Neural crest cell (in vitro differentiated cells): ENCODE results near the gene MICB. TPM values are rescaled to one million over a fixed set of nuclear protein-coding genes. Genes with fewer than 3 reads are reported as not detected.
A peak's percentile ranks its signal among the peaks of the same experiment; 100 is the strongest.

Experiments
- DNase-seq: peaks from one replicate; pipeline ENCODE4 v3.0.0; 2021; ENCODE audit warnings: low read depth, mixed read lengths, low spot score
- H3K27ac Mint-ChIP-seq: one replicate; pipeline ENCODE4 v1.8.0; 2021; ENCODE audit warnings: mild to moderate bottlenecking, mixed read lengths; ENCODE audit not compliant: unreplicated experiment
- H3K27me3 Mint-ChIP-seq: 2 replicates; pipeline ENCODE4 v1.8.0; 2021; ENCODE audit warnings: low read depth, mild to moderate bottlenecking, mixed read lengths
- H3K36me3 Mint-ChIP-seq: 2 replicates; pipeline ENCODE4 v1.8.0; 2021; ENCODE audit warnings: low read depth, mild to moderate bottlenecking, mixed read lengths
- H3K4me1 Mint-ChIP-seq: 2 replicates; pipeline ENCODE4 v1.8.0; 2021; ENCODE audit warnings: mixed read lengths
- H3K4me3 Mint-ChIP-seq: one replicate; pipeline ENCODE4 v1.8.0; 2021; ENCODE audit warnings: mild to moderate bottlenecking, mixed read lengths
- H3K9me3 Mint-ChIP-seq: 2 replicates; pipeline ENCODE4 v1.8.0; 2021; ENCODE audit warnings: mixed read lengths
- total RNA-seq: library from RNA; stranded (reverse); gene quantifications from 2 replicates; pipeline ENCODE4 v1.2.1, GENCODE V29; 2021
- TF ChIP-seq, protein P1 (sequence below): fragments of 200-600 bp; sonication (generic); conservative IDR thresholded peaks from 2 replicates; pipeline ENCODE4 v1.5.0; 2021; ENCODE audit warnings: antibody characterized with exemption, mild to moderate bottlenecking

The MICB gene
- total RNA-seq, 1 donor from 2014 or later = 0.61 TPM

DNA sequence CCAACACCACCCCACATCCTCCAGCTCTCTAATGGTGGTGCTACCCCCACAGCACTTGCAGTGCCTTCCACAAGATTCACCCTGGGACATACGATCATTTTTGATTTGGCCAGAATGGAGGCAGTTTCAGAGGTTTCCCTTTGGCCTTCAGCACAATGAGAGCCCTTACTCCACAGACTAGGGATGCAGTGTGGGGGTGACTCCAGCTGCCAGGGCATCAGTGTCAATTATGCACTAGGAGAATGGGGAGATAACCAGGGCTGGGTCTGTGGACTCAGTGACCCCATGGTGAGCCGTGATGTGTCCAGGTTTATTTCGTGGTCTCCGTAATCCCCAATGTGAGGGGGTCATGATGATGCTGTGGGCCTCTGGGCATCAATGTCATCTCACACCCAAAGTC lies 31.5 kb upstream of the MICB start:
- H3K27ac Mint-ChIP-seq = no peak overlapping the region
- TF ChIP-seq, protein P1, sequence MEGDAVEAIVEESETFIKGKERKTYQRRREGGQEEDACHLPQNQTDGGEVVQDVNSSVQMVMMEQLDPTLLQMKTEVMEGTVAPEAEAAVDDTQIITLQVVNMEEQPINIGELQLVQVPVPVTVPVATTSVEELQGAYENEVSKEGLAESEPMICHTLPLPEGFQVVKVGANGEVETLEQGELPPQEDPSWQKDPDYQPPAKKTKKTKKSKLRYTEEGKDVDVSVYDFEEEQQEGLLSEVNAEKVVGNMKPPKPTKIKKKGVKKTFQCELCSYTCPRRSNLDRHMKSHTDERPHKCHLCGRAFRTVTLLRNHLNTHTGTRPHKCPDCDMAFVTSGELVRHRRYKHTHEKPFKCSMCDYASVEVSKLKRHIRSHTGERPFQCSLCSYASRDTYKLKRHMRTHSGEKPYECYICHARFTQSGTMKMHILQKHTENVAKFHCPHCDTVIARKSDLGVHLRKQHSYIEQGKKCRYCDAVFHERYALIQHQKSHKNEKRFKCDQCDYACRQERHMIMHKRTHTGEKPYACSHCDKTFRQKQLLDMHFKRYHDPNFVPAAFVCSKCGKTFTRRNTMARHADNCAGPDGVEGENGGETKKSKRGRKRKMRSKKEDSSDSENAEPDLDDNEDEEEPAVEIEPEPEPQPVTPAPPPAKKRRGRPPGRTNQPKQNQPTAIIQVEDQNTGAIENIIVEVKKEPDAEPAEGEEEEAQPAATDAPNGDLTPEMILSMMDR = no peak
- H3K4me3 Mint-ChIP-seq = no peak overlapping the region
- H3K27me3 Mint-ChIP-seq = peaks cover 14% of the 10 kb centered on the region
- H3K9me3 Mint-ChIP-seq = no peaks in the 10 kb centered on the region
- DNase-seq = no peak
- H3K36me3 Mint-ChIP-seq = no peaks in the 10 kb centered on the region
- H3K4me1 Mint-ChIP-seq = peaks cover 22% of the 10 kb centered on the region

DNA sequence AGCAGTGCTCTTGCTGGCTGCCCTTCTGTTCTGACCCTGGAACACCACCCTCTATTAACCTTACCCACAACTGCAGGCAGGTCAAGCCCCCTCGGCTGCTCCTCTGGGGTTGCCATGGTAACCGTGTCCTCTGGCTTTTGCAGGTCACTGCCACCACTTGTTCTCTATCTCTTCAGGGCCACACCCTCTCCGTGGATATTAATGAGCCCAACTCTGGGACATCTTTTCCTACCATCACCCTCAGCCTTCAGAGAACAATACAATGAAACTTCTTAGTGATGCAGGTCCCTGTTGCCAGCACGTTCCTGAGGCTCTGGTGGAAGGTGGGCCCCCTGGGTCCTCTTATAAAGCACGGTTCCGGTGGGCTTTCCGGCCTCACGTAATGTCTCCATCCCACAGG lies 30.8 kb upstream of the MICB start:
- Mint-ChIP-seq H3K9me3 (no peaks in the 10 kb centered on the region), H3K36me3 (no peaks in the 10 kb centered on the region), H3K27ac (peak overlapping the region; percentile 5), H3K27me3 (peaks cover 14% of the 10 kb centered on the region), H3K4me1 (peaks cover 22% of the 10 kb centered on the region), H3K4me3 (no peak overlapping the region)
- no peak for DNase-seq
- TF ChIP-seq, protein P1 = no peak

DNA sequence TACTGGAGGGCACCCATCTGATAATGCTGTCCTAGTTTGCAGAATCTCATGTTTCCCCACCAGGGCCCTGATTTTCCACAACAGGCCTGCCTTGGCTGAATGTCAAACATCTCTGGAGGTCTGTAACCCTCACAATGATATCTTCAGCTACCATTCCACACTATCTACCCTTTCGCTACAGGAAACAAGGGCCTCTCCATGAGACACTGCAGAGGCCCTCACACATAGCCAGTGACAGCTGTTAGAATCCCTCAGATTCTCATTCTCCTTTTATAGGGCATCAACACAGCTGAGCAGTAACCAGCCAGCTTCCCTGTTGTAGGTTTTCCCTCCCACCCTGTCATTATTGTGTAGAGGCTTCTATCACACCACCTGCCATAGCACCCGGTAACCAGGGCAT lies 29.6 kb upstream of the MICB start:
- Mint-ChIP-seq H3K27me3 (peaks cover 9% of the 10 kb centered on the region), H3K27ac (no peak overlapping the region), H3K4me3 (no peak overlapping the region), H3K4me1 (peaks cover 13% of the 10 kb centered on the region), H3K9me3 (no peaks in the 10 kb centered on the region), H3K36me3 (no peaks in the 10 kb centered on the region)
- DNase-seq = no peak
- TF ChIP-seq, protein P1 = no peak

DNA sequence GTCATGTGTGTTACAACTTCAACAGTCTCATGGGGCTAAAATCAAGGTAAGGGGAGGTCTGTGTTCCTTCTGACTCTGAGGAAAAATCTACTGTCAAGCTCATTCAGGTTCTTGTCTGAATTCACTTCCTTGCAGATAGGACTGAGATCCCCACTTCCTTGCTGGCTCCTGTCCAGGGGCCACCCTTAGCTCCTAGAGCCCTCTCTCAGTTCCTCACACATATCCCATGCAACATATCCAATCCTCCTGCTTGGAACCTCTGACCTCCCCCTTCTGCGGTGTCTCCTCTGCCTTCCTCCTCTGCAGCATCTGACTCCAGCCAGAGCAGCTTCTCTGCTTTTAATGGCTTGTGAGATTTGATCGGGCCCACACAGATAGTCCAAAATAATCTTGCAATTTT lies 27.1 kb upstream of the MICB start:
- Mint-ChIP-seq H3K4me1 (peaks cover 13% of the 10 kb centered on the region), H3K4me3 (no peak overlapping the region), H3K9me3 (no peaks in the 10 kb centered on the region), H3K27me3 (peaks cover 17% of the 10 kb centered on the region), H3K27ac (no peak overlapping the region), H3K36me3 (no peaks in the 10 kb centered on the region)
- no peak for DNase-seq
- TF ChIP-seq, protein P1 = no peak

DNA sequence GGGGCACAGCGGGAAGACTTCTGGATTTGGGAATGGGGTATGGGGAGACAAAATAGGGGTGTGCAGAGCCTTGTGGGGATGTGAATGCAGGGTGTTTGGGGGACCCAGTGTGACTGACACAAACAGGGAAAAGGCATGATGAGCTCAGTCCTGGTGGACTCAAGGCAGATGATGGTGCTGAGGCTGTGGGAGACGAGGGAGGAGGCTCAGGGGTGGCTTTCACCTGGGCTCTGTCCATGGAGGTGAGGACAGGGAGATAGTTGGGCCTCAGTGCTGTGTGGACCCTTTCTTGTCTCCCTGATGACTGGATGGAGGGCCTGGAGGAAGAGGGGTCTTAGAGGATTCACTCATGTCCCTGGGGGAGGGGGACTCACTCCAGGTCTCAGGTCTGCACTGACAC lies 26.2 kb upstream of the MICB start:
- H3K4me1 Mint-ChIP-seq = peaks cover 13% of the 10 kb centered on the region
- no peak overlapping the region for H3K4me3 Mint-ChIP-seq
- no peak for DNase-seq
- H3K27me3 Mint-ChIP-seq = peaks cover 17% of the 10 kb centered on the region
- no peaks in the 10 kb centered on the region for H3K36me3 Mint-ChIP-seq
- TF ChIP-seq, protein P1 = no peak
- H3K9me3 Mint-ChIP-seq = no peaks in the 10 kb centered on the region
- H3K27ac Mint-ChIP-seq = no peak overlapping the region

DNA sequence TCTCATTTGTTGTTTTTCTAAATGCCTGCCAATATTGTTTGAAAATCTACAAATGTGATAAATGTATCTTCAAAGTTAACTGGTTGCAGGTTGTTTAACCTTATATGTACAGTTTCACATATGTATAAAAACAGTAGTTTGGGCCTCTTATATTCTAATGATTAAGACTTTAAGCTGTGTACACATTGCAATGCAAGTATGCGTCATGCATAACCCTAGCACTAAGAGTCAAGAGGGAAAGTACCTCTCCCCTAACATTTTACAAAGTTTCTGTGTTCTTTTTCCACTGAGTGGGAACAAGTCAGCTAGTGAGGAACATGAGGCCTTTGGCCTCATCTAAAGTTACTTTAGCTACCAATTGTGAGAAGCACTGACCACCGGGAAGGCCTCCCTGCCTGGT lies 25.7 kb upstream of the MICB start:
- H3K27me3 Mint-ChIP-seq = peaks cover 21% of the 10 kb centered on the region
- no peaks in the 10 kb centered on the region for H3K9me3 Mint-ChIP-seq
- H3K4me3 Mint-ChIP-seq = no peak overlapping the region
- no peak overlapping the region for H3K27ac Mint-ChIP-seq
- DNase-seq = no peak
- peaks cover 7% of the 10 kb centered on the region for H3K4me1 Mint-ChIP-seq
- TF ChIP-seq, protein P1 = no peak
- no peaks in the 10 kb centered on the region for H3K36me3 Mint-ChIP-seq
